Loucy (cell line): ENCODE data around the gene WNT9A.

Experiments
- H2AFZ ChIP-seq: fragments of 200-600 bp; sonication (generic); 2 replicates; pipeline ENCODE4 v1.6.0; 2016; ENCODE audit warnings: antibody characterized with exemption, mild to moderate bottlenecking, low read length, moderate library complexity
- H3F3A ChIP-seq: fragments of 200-600 bp; 2 replicates; pipeline ENCODE4 v1.6.0; 2016; ENCODE audit warnings: antibody characterized with exemption, low read depth, mild to moderate bottlenecking
- H3K27me3 ChIP-seq: fragments of 200-600 bp; sonication (generic); 2 replicates; pipeline ENCODE4 v1.6.1; 2014; ENCODE audit warnings: low read length, mild to moderate bottlenecking; ENCODE audit not compliant: insufficient read depth, poor library complexity, severe bottlenecking
- H3K36me3 ChIP-seq: fragments of 200-600 bp; sonication (generic); 2 replicates; pipeline ENCODE4 v1.6.1; 2016; ENCODE audit warnings: low read length; ENCODE audit not compliant: insufficient read depth
- H3K4me1 ChIP-seq: fragments of 200-600 bp; sonication (generic); 2 replicates; pipeline ENCODE4 v1.5.1; 2014; ENCODE audit warnings: low read length, mild to moderate bottlenecking; ENCODE audit not compliant: insufficient read depth, poor library complexity, severe bottlenecking
- H3K4me2 ChIP-seq: fragments of 200-600 bp; sonication (generic); 2 replicates; pipeline ENCODE4 v1.6.0; 2014; ENCODE audit warnings: antibody characterized with exemption, low read length, low read depth, mild to moderate bottlenecking; ENCODE audit not compliant: poor library complexity, severe bottlenecking
- H3K4me3 ChIP-seq: fragments of 200-600 bp; sonication (generic); 2 replicates; pipeline ENCODE4 v1.5.1; 2014; ENCODE audit warnings: low read length, mild to moderate bottlenecking, mixed read lengths; ENCODE audit not compliant: poor library complexity, severe bottlenecking
- H3K79me2 ChIP-seq: fragments of 200-600 bp; sonication (generic); 2 replicates; pipeline ENCODE4 v1.6.1; 2014; ENCODE audit warnings: low read length; ENCODE audit not compliant: insufficient read depth
- H3K9ac ChIP-seq: fragments of 200-600 bp; sonication (generic); 2 replicates; pipeline ENCODE4 v1.6.0; 2014; ENCODE audit warnings: mild to moderate bottlenecking, low read depth, low read length, moderate library complexity; ENCODE audit not compliant: poor library complexity, severe bottlenecking
- H3K9me2 ChIP-seq: fragments of 200-600 bp; sonication (generic); replicated peaks from 2 replicates; pipeline ENCODE4 v1.6.1; 2016; ENCODE audit warnings: low read depth, low read length, mixed read lengths
- H3K9me3 ChIP-seq: fragments of 200-600 bp; sonication (generic); 2 replicates; pipeline ENCODE4 v1.6.1; 2014; ENCODE audit warnings: mild to moderate bottlenecking, antibody characterized with exemption, low read length, low read depth; ENCODE audit not compliant: insufficient read depth
- H4K20me1 ChIP-seq: fragments of 200-600 bp; sonication (generic); 2 replicates; pipeline ENCODE4 v1.6.0; 2014; ENCODE audit warnings: antibody characterized with exemption, low read length, mild to moderate bottlenecking; ENCODE audit not compliant: insufficient read depth, poor library complexity, severe bottlenecking
- CTCF ChIP-seq: fragments of 200-600 bp; sonication (generic); conservative IDR thresholded peaks from 2 replicates; pipeline ENCODE4 v1.5.1; 2014; ENCODE audit warnings: mild to moderate bottlenecking, antibody characterized with exemption, low read length
- EZH2phosphoT487 ChIP-seq: fragments of 200-600 bp; IDR thresholded peaks from 2 replicates; pipeline ENCODE4 v1.6.1; 2018; ENCODE audit warnings: antibody characterized with exemption, mild to moderate bottlenecking, moderate library complexity, borderline replicate concordance

Gene WNT9A

GRCh38 chr1:227949954-227950734, 2.4 kb upstream of the WNT9A start:
- peaks cover 14% of the 10 kb centered on the region for H3K4me1 ChIP-seq

GRCh38 chr1:227949341-227949921, 1.7 kb upstream of the WNT9A start:
- Histone ChIP-seq H2AFZ (no peak overlapping the region), H3K4me2 (no peak overlapping the region)

More at GRCh38 chr1:227949954-227950734, 2.4 kb upstream of the WNT9A start:
- Histone ChIP-seq H2AFZ (no peak overlapping the region), H3K9me3 (no peaks in the 10 kb centered on the region), H3K9me2 (no peaks in the 10 kb centered on the region), H3K36me3 (no peaks in the 10 kb centered on the region), H3K4me3 (no peak overlapping the region), H3K4me2 (no peak overlapping the region), H3K79me2 (no peaks in the 10 kb centered on the region), H3F3A (no peaks in the 10 kb centered on the region), H3K9ac (no peak overlapping the region), H4K20me1 (no peaks in the 10 kb centered on the region), H3K27me3 (peaks cover 9% of the 10 kb centered on the region)
- TF ChIP-seq CTCF (no peak), EZH2phosphoT487 (no peak)

GRCh38 chr1:227948493-227949260, 945 bp upstream of the WNT9A start:
- H2AFZ ChIP-seq: no peak overlapping the region
- no peak overlapping the region for H3K9ac ChIP-seq
- H3F3A ChIP-seq: no peaks in the 10 kb centered on the region

More at GRCh38 chr1:227949341-227949921, 1.7 kb upstream of the WNT9A start:
- Histone ChIP-seq H3K9ac (no peak overlapping the region), H3K9me2 (no peaks in the 10 kb centered on the region), H3K27me3 (peaks cover 9% of the 10 kb centered on the region), H3K4me1 (peaks cover 14% of the 10 kb centered on the region), H3K9me3 (no peaks in the 10 kb centered on the region), H3F3A (no peaks in the 10 kb centered on the region), H3K4me3 (no peak overlapping the region), H4K20me1 (no peaks in the 10 kb centered on the region), H3K36me3 (no peaks in the 10 kb centered on the region), H3K79me2 (no peaks in the 10 kb centered on the region)
- TF ChIP-seq CTCF (no peak), EZH2phosphoT487 (no peak)

More at GRCh38 chr1:227948493-227949260, 945 bp upstream of the WNT9A start:
- H3K4me3 ChIP-seq: no peak overlapping the region
- peaks cover 9% of the 10 kb centered on the region for H3K27me3 ChIP-seq
- H4K20me1 ChIP-seq: no peaks in the 10 kb centered on the region
- no peaks in the 10 kb centered on the region for H3K36me3 ChIP-seq
- H3K4me2 ChIP-seq: no peak overlapping the region
- peaks cover 13% of the 10 kb centered on the region for H3K4me1 ChIP-seq
- TF ChIP-seq EZH2phosphoT487 (no peak), CTCF (no peak)
- no peaks in the 10 kb centered on the region for H3K79me2 ChIP-seq
- H3K9me2 ChIP-seq: no peaks in the 10 kb centered on the region
- H3K9me3 ChIP-seq: no peaks in the 10 kb centered on the region
